Gastrocnemius medialis (tissue), 4 donors: ENCODE measurements around the gene DMAC2L.

Source experiments
- POLR2A ChIP-seq, 2 donors: fragments of 450-650 bp; IDR thresholded peaks; one replicate each; pipeline ENCODE4 v1.6.1; 2017; ENCODE audit warnings: antibody characterized with exemption in 2 of 2, mild to moderate bottlenecking in 2 of 2, moderate library complexity in 2 of 2
- TF ChIP-seq, protein P1 (sequence below), 5 experiments: fragments of 450-650 bp in 3 of 5; fragments of 200-600 bp in 2 of 5; sonication (generic) in 2 of 5; IDR thresholded peaks in 4 of 5; conservative IDR thresholded peaks in 1 of 5; 1 replicate in 4 of 5; 2 replicates in 1 of 5; pipeline ENCODE4 v1.5.1; 2016 to 2019; ENCODE audit warnings: antibody characterized with exemption in 5 of 5, mild to moderate bottlenecking in 3 of 5, moderate library complexity in 3 of 5

DNA sequence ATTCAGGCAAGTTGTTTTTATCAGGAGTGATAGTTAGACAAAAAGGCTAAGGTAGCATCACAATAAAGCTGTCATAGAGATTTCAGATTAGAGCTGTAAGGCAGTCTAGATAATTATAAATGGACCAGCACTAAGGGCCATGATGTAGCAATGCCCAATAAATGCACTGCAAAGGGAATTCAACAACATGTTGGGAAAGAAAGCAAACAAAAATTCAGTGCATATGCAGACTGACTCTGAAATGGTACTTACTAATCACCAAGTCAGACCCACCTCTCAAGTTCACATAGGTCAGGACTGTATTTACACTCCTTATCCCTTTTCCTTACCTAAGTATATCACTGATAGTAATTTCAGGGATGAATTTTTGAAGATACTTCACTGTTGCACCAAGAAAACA lies 47.1 kb upstream of the DMAC2L start:
- TF ChIP-seq, protein P1, sequence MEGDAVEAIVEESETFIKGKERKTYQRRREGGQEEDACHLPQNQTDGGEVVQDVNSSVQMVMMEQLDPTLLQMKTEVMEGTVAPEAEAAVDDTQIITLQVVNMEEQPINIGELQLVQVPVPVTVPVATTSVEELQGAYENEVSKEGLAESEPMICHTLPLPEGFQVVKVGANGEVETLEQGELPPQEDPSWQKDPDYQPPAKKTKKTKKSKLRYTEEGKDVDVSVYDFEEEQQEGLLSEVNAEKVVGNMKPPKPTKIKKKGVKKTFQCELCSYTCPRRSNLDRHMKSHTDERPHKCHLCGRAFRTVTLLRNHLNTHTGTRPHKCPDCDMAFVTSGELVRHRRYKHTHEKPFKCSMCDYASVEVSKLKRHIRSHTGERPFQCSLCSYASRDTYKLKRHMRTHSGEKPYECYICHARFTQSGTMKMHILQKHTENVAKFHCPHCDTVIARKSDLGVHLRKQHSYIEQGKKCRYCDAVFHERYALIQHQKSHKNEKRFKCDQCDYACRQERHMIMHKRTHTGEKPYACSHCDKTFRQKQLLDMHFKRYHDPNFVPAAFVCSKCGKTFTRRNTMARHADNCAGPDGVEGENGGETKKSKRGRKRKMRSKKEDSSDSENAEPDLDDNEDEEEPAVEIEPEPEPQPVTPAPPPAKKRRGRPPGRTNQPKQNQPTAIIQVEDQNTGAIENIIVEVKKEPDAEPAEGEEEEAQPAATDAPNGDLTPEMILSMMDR (IDR thresholded peaks at IDR 0.05 in 4 of 5, conservative IDR thresholded peaks at IDR 0.05 in 1 of 5), result no peak
- no peak for TF ChIP-seq POLR2A (IDR thresholded peaks at IDR 0.05)
